ENCODE measurements around the gene CDC25B.

CDC25B gene

GRCh38 chr20:3795511-3796468 lies at the start of gene CDC25B:
CDC25B (plus strand) TSS chr20:3796310; CDS start chr20:3796532, 222 bp downstream.
- DNase-seq: peak; percentile 88

DNA sequence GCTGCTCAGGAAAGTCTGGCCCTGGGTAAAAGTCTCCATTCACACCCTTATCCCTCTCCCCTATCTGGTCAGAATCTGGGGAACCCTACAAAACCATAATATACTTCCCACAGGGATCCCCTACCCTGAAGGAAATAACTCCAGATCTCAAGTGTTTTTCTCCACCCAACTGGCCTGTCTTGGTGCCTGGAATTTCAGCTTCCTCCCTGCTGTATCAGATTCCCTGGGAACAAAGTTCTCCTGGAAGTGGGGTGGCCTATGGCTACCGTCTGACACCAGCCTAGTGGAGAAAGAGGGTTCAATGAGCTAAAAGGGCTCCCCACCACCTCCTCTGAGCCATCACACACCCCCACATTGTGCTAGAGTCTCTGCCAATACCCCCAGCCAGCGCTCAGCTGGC lies 48.6 kb upstream of the CDC25B start:
- DNase-seq: no peak

DNA sequence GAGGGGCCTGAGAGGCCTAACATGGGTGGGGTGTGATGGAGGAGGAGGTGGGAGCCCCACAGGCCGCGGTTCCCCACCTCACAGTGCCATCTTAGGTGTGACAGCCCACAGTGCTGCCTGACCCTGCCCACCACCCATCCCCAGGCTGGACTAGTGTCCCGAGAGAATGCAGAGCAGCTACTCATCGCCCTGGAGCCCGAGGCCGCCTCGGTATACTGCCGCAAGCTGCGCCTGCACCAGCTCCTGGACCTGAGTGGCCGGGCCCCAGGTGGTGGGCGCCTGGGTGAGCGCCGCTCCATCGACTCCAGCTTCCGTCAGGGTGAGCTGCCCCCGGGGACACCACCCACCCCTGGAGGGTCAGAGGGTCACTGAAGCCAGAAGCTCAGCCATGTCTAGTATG lies 48.0 kb upstream of the CDC25B start:
- DNase-seq: no peak

- DNase-seq: no peak
Measured at GRCh38 chr20:3749087-3749688, 46.9 kb upstream of the CDC25B start.

- no peak for DNase-seq
Measured at GRCh38 chr20:3749689-3750531, 46.2 kb upstream of the CDC25B start.

DNA sequence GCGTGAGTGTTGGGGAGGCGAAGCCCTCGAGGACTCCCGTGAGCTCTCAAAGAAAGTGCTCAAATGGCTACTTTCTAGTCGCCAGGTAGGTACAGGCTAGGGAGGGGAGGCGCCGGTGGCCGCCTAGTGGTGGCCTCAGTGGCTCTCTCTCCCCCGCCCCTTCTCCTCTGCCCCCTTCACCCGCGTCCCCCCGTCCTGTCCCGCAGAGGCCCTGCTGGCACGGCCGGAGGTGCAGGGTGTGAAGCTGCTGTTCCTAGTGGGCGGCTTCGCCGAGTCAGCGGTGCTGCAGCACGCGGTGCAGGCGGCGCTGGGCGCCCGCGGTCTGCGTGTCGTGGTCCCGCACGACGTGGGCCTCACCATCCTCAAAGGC lies 44.8 kb upstream of the CDC25B start:
- no peak for DNase-seq

DNA sequence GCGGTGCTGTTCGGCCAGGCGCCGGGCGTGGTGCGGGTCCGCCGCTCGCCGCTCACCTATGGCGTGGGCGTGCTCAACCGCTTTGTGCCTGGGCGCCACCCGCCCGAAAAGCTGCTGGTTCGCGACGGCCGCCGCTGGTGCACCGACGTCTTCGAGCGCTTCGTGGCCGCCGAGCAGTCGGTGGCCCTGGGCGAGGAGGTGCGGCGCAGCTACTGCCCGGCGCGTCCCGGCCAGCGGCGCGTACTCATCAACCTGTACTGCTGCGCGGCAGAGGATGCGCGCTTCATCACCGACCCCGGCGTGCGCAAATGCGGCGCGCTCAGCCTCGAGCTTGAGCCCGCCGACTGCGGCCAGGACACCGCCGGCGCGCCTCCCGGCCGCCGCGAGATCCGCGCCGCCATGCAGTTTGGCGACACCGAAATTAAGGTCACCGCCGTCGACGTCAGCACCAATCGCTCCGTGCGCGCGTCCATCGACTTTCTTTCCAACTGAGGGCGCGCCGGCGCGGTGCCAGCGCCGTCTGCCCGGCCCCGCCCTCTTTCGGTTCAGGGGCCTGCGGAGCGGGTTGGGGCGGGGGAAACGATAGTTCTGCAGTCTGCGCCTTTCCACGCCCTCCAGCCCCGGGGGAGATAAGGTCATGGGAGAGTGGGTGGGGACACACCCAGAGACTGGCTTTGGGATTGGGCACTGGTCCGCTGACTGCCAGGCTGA lies 44.3 kb upstream of the CDC25B start:
- DNase-seq: no peak

GRCh38 chr20:3752386-3752759 lies 43.7 kb upstream of the CDC25B start:
- DNase-seq: no peak

DNA sequence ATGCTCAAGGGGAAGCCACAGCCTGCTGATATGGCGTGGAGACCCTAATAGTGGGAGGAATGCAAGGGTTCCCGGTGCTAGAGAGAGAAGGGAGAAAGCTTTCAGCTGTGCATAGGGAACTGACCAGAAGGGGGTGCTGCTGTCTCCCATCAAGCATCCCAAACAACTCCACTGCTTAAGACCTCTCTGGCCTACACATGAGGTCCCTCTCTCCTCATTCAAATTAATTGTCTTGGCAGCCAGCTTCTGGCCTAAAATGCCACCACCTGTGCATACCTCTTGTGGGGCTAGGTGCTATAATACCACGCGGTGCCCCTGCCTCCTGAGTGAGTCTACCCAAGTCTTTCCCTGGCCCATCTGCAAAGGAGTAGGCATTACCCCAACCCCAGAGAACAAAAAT lies 43.0 kb upstream of the CDC25B start:
- DNase-seq: peak; percentile 55

DNA sequence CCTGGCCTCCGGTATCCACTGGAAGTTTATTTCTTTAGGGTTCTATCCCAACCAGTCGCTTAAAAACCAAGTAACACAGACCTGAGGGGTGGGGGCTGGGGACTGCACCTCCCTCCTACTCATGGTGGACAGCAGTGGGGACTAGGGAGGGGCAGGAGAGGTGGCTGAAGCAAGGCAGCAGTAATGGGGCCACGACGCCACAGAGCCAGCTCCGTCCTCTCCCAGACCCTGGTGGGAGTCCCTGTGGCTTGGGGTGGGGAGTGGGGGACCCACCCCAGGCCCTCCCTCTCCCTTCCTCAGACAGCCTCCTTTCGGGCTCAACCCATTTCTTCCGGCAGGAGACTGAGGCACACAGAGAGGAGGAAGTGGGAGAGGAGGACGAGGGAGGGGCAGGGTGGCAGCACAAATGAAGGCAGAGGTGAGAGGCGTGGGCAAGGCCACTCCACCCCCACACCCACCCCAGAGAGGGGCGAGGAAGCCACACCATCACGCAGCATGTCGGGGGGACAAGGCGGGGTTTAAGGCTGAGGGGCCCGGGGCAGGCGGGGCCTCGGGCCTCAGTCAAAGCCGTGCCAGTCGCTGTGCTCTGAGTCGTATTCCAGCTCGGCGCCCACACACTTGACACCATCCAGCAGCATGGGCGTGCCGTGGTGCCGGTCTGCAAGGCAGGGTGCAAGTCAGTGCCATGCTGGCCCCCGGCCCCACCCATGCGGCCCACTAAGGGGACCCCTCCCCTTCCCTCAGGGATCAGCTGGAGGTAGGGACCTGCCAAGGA lies 42.4 kb upstream of the CDC25B start:
- DNase-seq: no peak

DNA sequence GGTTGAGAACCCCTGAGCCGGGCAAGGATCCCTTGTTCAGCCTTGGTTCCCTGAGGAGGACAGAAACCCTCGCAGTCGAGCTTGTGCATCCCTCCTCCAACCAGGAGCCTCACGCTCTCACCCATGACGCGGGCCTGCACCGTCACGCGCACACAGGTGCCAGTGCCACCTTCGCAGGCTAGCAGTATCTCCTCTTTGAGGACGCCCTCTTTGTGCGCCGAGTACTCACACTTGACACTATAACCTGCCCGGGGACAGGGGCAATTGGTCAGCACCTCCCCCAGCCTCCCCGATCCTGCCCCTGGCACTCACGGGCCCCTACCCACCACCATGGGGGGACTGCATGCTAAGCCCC lies 41.9 kb upstream of the CDC25B start:
- DNase-seq: no peak

- no peak for DNase-seq
Measured at GRCh38 chr20:3755269-3755668, 40.8 kb upstream of the CDC25B start.

DNA sequence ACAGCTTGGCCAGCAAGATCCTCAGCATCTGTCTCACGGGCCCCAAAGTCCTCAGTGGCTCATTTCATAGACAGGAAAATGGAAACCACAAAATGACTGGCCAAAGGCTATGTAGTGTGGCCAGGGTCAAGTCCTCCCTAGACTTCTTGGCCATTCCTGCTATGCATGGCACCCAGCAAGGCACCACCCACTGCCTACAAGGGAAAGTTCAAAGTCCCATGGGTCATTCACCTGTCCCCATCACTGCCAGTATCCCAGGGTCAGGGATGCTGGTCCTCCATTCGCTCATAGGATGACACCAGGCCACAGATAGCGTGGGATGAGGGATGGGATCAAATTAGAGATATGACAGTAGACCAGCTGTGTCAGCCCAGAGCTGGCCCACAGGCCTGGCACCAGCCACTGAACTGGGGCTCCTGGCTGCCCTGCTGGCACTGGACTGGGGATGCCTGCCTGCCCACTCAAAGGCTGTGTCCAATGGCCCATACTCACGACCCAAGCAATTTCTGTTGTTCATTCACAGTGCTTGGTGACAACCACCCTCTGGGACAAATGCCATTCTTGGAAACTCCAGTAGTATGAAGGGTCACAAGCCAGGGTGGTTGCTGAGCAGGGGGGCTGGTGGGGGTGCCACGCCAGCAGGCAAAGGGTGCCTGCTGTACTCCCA lies 40.2 kb upstream of the CDC25B start:
- no peak for DNase-seq

GRCh38 chr20:3757268-3757667 lies 38.8 kb upstream of the CDC25B start:
- no peak for DNase-seq

- DNase-seq: no peak
Measured at GRCh38 chr20:3758566-3758965, 37.5 kb upstream of the CDC25B start.

DNA sequence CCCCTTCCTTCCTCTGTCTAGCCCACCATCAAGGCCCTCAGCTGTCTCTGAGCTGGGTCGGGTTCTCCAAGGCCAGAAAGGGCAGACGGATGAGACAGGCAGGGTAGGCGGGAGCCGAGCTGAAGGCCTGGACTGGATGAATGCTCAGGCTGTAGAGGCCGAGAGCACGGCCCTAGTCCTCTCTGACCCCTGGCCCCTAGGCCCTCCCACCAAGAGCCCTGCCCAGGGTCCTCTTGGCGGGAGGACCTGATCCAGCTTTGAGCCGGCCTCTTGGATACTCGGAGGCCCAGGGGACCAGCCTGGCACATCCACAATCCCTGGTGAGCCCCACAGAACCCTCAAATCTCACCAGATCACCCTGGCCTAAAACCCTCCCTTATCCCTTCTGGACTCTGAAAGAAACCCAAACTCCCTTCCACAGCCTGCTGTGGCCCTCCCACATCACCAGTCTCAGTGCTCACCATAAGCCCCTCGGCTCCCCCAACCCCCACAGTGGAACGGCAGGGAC lies 36.7 kb upstream of the CDC25B start:
- no peak for DNase-seq

GRCh38 chr20:3759884-3760283 lies 36.2 kb upstream of the CDC25B start:
- DNase-seq: no peak

DNA sequence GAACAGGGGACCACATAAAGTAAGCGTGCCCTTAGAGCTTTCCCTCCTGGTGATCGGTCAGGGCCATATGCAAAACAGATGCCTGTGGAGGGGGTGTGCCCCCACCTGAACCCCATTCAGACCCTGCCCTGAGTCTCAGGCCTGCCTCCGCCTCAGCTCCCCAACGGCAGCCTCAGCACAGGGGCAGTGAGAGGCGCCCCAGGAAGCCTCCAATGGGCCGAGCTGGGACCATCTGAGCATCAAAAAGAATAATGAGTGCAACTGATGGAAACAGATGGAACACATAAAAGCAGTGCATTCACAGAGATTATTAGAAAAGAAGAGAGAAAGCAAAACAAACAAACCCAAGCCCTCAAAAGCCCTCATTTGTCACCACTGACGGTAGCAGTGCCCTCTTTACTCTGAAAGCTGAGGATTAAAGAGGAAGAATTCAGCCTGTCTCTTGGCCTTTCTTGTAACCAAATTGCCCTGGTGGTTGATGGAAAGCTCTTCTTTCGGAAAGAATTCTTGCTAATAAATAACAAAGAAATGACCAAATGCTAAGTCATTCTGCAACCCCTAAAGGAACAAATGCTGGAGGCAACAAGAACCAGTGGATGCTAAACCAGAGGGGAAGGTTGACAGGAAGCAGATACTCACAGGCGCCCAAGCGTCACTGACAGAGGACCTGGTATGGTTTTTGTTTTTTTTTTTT lies 35.3 kb upstream of the CDC25B start:
- DNase-seq: no peak

GRCh38 chr20:3763671-3764601 lies 32.2 kb upstream of the CDC25B start:
- no peak for DNase-seq

DNA sequence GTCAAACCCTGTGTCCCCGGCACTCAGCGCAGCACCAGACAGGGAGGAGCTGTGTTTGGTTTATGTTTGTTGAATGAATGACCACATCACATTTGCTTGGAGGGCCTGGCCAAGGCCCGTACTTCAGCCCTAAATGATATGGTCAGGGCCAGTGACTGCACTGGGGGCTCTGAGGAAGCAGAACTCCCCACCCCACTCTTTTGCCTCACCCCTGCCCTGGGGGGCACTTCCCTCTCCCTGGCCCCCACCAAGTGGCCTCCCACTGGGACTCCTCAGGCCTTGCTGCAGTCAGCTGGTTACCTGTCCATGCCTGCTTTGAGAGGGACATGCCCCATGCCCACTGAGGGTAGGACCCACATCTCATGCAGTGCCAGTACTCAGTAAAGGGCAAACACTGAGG lies 31.5 kb upstream of the CDC25B start:
- DNase-seq: no peak
